ENCODE results near the gene ATP8A1.

DNA sequence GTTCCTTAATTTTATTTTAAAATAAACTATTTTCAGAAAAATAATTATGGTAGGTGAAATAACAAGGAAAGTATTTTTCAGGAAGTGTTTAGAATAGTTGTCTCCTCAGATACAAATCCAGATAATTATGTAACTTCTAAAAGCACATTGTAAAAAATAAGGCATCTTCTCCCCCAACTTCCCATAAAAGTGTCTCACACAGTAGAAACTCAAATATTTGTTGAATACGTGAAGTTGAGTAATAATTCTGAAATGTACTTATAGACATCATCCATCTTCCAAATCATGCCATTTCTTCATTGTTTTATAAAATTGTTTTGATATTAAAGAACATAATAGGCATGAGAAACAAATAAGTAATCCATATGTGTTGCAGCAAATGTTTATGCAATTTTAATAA is 241.6 kb downstream of the ATP8A1 start:
- no peak for TF ChIP-seq POLR2A (IDR thresholded peaks at IDR 0.05)
- TF ChIP-seq, protein P1, sequence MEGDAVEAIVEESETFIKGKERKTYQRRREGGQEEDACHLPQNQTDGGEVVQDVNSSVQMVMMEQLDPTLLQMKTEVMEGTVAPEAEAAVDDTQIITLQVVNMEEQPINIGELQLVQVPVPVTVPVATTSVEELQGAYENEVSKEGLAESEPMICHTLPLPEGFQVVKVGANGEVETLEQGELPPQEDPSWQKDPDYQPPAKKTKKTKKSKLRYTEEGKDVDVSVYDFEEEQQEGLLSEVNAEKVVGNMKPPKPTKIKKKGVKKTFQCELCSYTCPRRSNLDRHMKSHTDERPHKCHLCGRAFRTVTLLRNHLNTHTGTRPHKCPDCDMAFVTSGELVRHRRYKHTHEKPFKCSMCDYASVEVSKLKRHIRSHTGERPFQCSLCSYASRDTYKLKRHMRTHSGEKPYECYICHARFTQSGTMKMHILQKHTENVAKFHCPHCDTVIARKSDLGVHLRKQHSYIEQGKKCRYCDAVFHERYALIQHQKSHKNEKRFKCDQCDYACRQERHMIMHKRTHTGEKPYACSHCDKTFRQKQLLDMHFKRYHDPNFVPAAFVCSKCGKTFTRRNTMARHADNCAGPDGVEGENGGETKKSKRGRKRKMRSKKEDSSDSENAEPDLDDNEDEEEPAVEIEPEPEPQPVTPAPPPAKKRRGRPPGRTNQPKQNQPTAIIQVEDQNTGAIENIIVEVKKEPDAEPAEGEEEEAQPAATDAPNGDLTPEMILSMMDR (IDR thresholded peaks at IDR 0.05 in 4 of 5, conservative IDR thresholded peaks at IDR 0.05 in 1 of 5): no peak

Measured in gastrocnemius medialis (tissue), 4 donors.